Measurements from ENCODE around the gene KHK.

GRCh38 chr2:27099334-27099955, 12.9 kb downstream of the KHK start:
- TF ChIP-seq, protein P1, sequence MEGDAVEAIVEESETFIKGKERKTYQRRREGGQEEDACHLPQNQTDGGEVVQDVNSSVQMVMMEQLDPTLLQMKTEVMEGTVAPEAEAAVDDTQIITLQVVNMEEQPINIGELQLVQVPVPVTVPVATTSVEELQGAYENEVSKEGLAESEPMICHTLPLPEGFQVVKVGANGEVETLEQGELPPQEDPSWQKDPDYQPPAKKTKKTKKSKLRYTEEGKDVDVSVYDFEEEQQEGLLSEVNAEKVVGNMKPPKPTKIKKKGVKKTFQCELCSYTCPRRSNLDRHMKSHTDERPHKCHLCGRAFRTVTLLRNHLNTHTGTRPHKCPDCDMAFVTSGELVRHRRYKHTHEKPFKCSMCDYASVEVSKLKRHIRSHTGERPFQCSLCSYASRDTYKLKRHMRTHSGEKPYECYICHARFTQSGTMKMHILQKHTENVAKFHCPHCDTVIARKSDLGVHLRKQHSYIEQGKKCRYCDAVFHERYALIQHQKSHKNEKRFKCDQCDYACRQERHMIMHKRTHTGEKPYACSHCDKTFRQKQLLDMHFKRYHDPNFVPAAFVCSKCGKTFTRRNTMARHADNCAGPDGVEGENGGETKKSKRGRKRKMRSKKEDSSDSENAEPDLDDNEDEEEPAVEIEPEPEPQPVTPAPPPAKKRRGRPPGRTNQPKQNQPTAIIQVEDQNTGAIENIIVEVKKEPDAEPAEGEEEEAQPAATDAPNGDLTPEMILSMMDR (IDR thresholded peaks at IDR 0.05) = no peak
- TF ChIP-seq POLR2AphosphoS5 (IDR thresholded peaks at IDR 0.05; ENCODE audit: low read depth, low read length) (no peak), REST (IDR thresholded peaks at IDR 0.05; ENCODE audit: insufficient read depth in 1 of 2, low read depth in 2 of 2, low read length in 1 of 2) (no peak)

Data from Panc1 (cell line).